ENCODE data around the gene GPR132.

GRCh38 chr14:105064721-105065143 lies 498 bp downstream of the GPR132 start:
- TF ChIP-seq CTCF (IDR thresholded peaks at IDR 0.05), result no peak
- no peak for TF ChIP-seq POLR2A (IDR thresholded peaks at IDR 0.05)
